ENCODE measurements around the gene CD244.

The CD244 gene

GRCh38 chr1:160819186-160819585 lies 43.5 kb downstream of the CD244 start:
- no peak for DNase-seq (ENCODE audit: low spot score)
- in situ Hi-C loops (cut with MboI; ENCODE audit: low sequenced_read_pairs, unreplicated experiment): no loop called here
- TF ChIP-seq, protein P1, sequence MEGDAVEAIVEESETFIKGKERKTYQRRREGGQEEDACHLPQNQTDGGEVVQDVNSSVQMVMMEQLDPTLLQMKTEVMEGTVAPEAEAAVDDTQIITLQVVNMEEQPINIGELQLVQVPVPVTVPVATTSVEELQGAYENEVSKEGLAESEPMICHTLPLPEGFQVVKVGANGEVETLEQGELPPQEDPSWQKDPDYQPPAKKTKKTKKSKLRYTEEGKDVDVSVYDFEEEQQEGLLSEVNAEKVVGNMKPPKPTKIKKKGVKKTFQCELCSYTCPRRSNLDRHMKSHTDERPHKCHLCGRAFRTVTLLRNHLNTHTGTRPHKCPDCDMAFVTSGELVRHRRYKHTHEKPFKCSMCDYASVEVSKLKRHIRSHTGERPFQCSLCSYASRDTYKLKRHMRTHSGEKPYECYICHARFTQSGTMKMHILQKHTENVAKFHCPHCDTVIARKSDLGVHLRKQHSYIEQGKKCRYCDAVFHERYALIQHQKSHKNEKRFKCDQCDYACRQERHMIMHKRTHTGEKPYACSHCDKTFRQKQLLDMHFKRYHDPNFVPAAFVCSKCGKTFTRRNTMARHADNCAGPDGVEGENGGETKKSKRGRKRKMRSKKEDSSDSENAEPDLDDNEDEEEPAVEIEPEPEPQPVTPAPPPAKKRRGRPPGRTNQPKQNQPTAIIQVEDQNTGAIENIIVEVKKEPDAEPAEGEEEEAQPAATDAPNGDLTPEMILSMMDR (IDR thresholded peaks at IDR 0.05; ENCODE audit: borderline replicate concordance, control extremely low read depth, extremely low read depth, insufficient read depth, missing control alignments): no peak

GRCh38 chr1:160818207-160818937 lies 44.3 kb downstream of the CD244 start:
- in situ Hi-C loops (cut with MboI; ENCODE audit: low sequenced_read_pairs, unreplicated experiment): no loop called here
- TF ChIP-seq, protein P1 (IDR thresholded peaks at IDR 0.05; ENCODE audit: borderline replicate concordance, control extremely low read depth, extremely low read depth, insufficient read depth, missing control alignments): no peak
- no peak for DNase-seq (ENCODE audit: low spot score)

GRCh38 chr1:160814856-160815255 lies 47.8 kb downstream of the CD244 start:
- no peak for DNase-seq (ENCODE audit: low spot score)

DNA sequence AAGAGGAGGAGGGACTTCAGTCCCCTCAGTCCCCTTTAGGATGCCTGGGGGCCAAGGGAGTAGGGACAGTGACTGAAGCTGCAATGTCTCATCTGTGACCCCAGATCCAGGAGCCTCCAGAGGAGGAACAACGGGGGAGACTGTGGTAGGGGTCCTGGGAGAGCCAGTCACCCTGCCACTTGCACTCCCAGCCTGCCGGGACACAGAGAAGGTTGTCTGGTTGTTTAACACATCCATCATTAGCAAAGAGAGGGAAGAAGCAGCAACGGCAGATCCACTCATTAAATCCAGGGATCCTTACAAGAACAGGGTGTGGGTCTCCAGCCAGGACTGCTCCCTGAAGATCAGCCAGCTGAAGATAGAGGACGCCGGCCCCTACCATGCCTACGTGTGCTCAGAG lies 48.4 kb downstream of the CD244 start:
- in situ Hi-C loops (cut with MboI; ENCODE audit: low sequenced_read_pairs, unreplicated experiment): no loop called here

More at GRCh38 chr1:160814856-160815255, 47.8 kb downstream of the CD244 start:
- in situ Hi-C loops (cut with MboI; ENCODE audit: low sequenced_read_pairs, unreplicated experiment): no loop called here
- TF ChIP-seq, protein P1 (IDR thresholded peaks at IDR 0.05; ENCODE audit: borderline replicate concordance, control extremely low read depth, extremely low read depth, insufficient read depth, missing control alignments): no peak

GRCh38 chr1:160813215-160813614 lies 49.5 kb downstream of the CD244 start:
- in situ Hi-C loops (cut with MboI; ENCODE audit: low sequenced_read_pairs, unreplicated experiment): no loop called here
- TF ChIP-seq, protein P1 (IDR thresholded peaks at IDR 0.05; ENCODE audit: borderline replicate concordance, control extremely low read depth, extremely low read depth, insufficient read depth, missing control alignments): no peak
- DNase-seq (ENCODE audit: low spot score): no peak

More for the DNA sequence above, 48.4 kb downstream of the CD244 start:
- no peak for DNase-seq (ENCODE audit: low spot score)
- TF ChIP-seq, protein P1 (IDR thresholded peaks at IDR 0.05; ENCODE audit: borderline replicate concordance, control extremely low read depth, extremely low read depth, insufficient read depth, missing control alignments): no peak

DNA sequence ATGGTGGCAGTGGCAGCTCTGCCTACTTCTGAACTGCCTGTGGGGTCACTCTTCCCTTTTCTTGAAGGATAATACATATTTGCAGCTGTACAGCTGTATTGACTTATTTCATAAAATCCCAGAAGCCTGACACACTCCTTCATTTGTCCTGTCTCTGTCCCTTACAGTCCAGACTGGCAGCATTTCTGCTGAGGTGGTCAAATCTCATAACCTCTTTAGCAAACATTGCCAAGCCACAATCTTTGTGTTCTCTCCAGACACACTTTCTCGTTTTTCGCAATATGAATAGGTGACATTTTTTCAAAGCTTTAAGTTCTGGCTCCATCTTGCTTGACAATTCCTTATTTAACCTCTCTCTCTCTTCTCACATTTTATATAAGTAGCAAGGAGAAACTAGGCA lies 51.5 kb downstream of the CD244 start:
- TF ChIP-seq, protein P1 (IDR thresholded peaks at IDR 0.05; ENCODE audit: borderline replicate concordance, control extremely low read depth, extremely low read depth, insufficient read depth, missing control alignments): no peak
- no peak for DNase-seq (ENCODE audit: low spot score)
- in situ Hi-C loops (cut with MboI; ENCODE audit: low sequenced_read_pairs, unreplicated experiment): no loop called here
